Cardiac septum (tissue), 1 donor: ENCODE results near the gene ZNF91. TPM values are rescaled to one million over a fixed set of nuclear protein-coding genes. Genes with fewer than 3 reads are reported as not detected.
A peak's percentile ranks its signal among the peaks of the same experiment; 100 is the strongest.
"Not testable (repeated sequence)": the region's sequence is repeated elsewhere in the genome, so short reads cannot be mapped to it uniquely, and the experiment has no call there.

Experiments used
- DNase-seq: peaks from one replicate; pipeline ENCODE4 v3.0.0-alpha.2; 2020; ENCODE audit warnings: low spot score
- intact Hi-C: fragments of 100-400 bp; cut with DNase I; formaldehyde crosslinking; loops from one replicate; pipeline ENCODE4 v1.14.0; 2022
- long read RNA-seq: library from polyadenylated mRNA; unstranded; transcript quantifications from one replicate; pipeline ENCODE4 v2.0.0, GENCODE V29; 2021
- total RNA-seq: library from RNA; stranded (reverse); fragmentation: NEBNext Ultra II Directional; extraction: Animal tissue kit (Norgen Biotek cat#: 25700); gene quantifications from one replicate; pipeline ENCODE4 v1.2.1, GENCODE V29; 2021
- donor health status: DM: no; HTN: no; CAD: no.

The ZNF91 gene
- 91.1 TPM for total RNA-seq
- long read RNA-seq, full-length matches to known transcripts: 14 of 33 reads
- long read RNA-seq, partial matches to known transcripts: 1 of 33 reads
- long read RNA-seq, other reads (novel, unspliced or antisense): 18 of 33 reads

DNA sequence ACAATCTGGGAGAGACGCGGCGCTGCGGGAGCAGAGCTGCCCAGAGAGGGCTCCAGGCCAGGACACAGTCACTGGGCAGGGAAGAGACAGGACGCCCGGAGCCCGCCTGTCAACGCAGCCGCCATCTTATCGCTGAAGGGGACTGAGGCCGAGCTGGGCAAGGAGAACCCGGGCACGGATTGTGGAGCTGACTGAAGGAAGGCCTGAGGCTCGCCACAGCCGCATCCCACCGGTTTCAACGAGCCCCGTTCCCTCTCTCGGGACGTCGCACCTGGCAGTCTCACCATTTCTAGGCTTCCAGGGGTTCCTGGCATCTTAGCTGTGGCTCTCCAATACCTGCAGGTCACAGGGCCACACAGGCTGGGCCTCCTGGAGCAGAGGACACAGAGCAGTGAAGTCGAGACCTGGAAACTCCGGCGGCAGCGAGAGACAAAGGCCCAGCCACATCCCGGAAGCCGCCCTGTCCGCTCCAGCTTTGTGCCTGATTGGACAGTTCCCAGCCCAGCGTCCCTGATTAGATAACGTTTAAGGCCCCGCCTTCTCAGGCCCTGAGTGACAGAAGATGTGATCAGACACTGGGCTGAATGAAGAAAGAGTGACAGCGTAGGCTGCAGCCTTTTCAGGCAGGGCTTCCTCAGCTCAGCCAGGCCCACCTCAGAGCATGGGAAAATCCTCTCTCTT is at the start of gene ZNF91:
ZNF91 (minus strand) TSS at position 431 of the 681 bp plus-strand sequence; CDS start at position 314, 117 bp downstream.
- intact Hi-C loops: no loop called here
- peak; percentile 96 for DNase-seq

DNA sequence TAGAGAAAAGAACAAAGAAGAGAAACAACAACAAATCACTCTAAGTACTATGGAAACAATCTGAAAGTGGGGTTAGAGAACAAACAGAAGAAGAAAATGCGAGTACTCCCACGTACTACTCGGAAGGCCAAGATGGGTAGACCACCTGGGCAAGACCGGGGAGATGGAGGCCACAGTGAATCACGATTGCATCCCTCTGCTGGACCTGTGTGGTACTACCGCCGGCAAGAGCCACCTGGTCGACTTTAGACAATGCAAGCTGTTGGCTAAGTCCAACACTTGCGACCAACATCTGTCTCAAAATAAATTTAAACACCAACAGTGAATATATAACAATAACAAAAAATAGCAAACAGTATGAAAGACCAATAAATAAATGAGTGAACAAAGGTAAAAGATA is 45.5 kb upstream of the ZNF91 start:
- intact Hi-C loops: no loop called here
- DNase-seq: no peak

- intact Hi-C loops: no loop called here
- DNase-seq: no peak
These were observed 44.9 kb upstream of the ZNF91 start for GRCh38 chr19:23440207-23440606.

DNA sequence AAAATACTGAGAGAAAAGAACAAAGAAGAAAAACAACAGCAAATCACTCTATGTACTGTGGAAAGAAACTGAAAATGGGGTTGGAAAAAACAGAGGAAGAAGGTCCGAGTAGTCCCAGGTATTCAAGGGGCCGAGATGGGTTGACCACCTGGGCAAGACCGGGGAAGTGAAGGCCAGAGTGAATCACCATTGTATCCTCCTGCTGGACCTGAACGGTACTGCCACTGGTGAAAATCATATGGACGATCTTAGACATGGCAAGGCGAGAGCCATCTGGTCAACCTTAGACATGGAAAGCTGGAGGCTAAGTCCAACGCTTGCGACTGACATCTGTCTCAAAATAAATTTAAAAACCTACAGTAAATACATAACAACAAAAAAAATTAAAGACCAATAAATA is 44.4 kb upstream of the ZNF91 start:
- DNase-seq: no peak
- intact Hi-C loops: no loop called here

DNA sequence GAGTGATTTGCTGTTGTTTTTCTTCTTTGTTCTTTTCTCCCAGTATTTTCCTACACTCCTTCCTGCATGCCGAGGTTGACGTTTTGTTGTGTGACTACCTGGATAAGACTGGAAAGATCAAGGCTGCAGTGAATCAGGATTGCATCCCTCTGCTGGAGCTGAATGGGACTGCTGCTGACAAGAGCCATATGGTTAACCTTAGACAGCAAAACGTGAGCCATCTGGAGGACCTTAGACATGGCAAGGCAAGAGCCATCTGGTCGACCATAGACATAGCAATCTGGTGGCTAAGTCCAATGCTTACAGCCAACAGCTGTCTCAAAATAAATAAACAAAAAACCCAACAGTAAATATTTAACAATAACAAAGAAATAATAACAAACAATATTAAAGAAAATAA is 42.6 kb upstream of the ZNF91 start:
- no peak for DNase-seq
- intact Hi-C loops: no loop called here

DNA sequence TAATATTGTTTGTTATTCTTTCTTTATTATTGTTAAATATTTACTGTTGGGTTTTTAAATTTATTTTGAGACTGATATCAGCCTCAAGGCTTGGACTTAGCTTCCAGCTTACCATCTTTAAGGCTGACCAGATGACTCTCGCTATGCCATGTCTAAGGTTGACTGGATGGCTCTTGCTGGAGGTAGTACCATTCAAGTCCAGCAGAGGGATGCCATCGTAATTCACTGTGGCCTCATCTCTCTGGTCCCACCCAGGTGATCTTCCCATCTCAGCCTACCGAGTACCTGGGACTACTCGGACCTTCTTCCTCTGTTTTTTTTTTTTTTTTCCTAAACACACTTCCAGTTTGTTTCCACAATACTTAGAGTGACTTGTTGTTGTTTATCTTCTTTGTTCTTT is 41.7 kb upstream of the ZNF91 start:
- intact Hi-C loops: no loop called here
- no peak for DNase-seq

DNA sequence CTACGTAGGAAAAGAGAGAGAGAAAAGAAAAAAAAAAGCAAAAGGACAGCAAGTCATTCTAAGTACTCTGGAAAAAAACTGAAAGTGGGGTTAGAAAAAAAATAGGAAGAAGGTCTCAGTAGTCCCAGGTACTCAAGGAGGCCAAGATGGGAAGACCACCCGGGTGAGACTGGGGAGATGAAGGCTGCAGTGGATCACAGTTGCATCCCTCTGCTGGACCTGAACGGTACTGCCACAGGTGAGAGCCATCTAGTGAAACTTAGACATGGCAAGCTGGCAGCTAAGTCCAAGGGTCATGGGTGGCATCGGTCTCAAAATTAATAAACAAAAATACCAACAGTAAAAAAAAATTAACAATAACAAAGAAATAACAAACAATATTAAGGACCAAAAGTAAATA is 41.0 kb upstream of the ZNF91 start:
- intact Hi-C loops: no loop called here
- no peak for DNase-seq

- intact Hi-C loops: no loop called here
- DNase-seq: no peak
These were observed 25.6 kb upstream of the ZNF91 start for GRCh38 chr19:23420824-23421223.

- DNase-seq, intact Hi-C loops: not testable (repeated sequence)
These were observed 24.0 kb upstream of the ZNF91 start for GRCh38 chr19:23419261-23419660.

DNA sequence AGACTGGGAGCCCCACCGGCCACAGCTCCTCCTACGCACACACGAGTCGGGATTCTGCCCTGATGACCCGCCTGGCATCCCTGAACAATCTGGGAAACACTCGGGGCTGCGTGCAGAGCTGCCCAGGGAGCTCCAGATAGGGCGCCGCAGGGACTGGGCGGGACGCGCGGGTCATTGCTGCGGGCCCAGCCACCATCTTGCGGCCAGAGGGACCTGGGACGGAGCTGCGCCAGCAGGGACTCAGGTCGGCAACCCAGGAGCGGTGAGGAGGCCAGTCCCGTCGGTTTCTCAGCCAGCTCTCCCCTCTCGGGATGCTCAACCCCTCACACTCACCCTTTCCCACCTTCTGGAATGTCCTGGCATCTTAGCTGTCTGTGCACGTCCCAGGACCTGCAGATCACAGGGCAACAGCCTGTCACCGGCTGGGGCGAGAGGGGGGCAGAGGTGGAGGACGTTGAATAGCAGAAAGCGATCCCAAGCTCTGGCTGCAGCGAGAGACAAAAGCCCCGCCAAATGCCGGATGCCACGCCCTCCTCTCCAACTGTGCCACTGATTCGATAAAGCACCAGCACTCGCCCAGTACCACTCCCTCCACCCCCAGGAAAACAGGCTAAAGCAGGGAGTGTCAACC is 20.4 kb upstream of the ZNF91 start:
- DNase-seq: no peak
- intact Hi-C loops: no loop called here

DNA sequence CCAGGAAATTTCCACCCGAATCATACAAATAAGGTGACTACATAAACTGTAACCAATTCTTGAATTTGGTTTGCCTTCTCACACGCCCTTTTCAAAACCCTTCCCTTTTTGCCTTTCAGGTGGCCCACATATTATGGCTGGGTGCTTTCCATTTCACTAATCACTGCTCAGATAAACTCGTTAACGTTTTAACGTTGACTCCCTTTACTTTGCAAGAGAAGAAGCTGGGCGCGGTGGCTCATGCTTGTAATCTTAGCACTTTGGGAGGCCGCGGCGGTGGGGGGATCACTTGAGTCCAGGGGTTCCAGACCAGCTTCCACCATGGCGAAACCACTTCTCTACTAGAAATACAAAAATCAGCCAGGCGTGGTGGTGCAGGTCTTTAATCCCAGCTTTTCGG is 19.8 kb upstream of the ZNF91 start:
- DNase-seq: no peak
- intact Hi-C loops: no loop called here

GRCh38 chr19:23410155-23410554 is 14.9 kb upstream of the ZNF91 start:
- intact Hi-C loops: no loop called here
- no peak for DNase-seq

DNA sequence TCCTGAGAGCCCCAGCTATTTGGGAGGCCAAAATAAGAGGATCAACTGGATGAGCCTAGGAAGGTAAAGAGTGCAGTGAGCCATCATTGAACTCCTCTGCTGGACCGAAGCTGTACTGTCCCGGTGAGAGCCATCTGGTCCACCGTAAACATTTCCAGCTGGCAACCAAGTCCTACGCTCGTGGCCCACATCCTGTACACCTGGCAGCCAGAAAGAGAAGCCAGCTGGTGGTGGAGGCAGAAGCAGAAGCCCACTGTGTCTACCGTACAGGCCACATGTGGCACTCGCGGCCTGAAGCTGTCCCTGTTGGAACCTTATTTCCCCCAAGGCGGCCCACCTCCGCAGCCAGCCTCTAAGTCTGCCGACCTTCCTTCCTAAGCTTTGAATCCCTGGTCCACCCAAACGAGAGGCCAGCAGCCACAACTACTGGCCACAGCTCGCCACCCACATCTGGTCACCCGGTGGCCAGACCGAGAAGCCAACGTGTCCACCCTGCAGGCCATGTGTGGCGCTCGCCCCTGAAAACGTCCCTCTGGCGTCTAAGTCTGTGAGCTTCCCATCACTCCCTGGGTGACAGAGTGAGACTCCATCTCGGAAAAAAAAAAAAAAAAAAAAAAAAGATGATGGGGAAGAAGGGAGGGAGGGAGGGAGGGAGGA is 14.2 kb upstream of the ZNF91 start:
- no peak for DNase-seq
- intact Hi-C loops: no loop called here

GRCh38 chr19:23407616-23408133 is 12.4 kb upstream of the ZNF91 start:
- intact Hi-C loops: no loop called here

GRCh38 chr19:23406721-23407120 is 11.4 kb upstream of the ZNF91 start:
- intact Hi-C loops: no loop called here
- no peak for DNase-seq

More at GRCh38 chr19:23407616-23408133, 12.4 kb upstream of the ZNF91 start:
- DNase-seq: no peak

- intact Hi-C loops: no loop called here
- no peak for DNase-seq
These were observed 10.8 kb upstream of the ZNF91 start for GRCh38 chr19:23406091-23406490.

GRCh38 chr19:23404676-23405075 is 9.4 kb upstream of the ZNF91 start:
- intact Hi-C loops: no loop called here
- DNase-seq: no peak

DNA sequence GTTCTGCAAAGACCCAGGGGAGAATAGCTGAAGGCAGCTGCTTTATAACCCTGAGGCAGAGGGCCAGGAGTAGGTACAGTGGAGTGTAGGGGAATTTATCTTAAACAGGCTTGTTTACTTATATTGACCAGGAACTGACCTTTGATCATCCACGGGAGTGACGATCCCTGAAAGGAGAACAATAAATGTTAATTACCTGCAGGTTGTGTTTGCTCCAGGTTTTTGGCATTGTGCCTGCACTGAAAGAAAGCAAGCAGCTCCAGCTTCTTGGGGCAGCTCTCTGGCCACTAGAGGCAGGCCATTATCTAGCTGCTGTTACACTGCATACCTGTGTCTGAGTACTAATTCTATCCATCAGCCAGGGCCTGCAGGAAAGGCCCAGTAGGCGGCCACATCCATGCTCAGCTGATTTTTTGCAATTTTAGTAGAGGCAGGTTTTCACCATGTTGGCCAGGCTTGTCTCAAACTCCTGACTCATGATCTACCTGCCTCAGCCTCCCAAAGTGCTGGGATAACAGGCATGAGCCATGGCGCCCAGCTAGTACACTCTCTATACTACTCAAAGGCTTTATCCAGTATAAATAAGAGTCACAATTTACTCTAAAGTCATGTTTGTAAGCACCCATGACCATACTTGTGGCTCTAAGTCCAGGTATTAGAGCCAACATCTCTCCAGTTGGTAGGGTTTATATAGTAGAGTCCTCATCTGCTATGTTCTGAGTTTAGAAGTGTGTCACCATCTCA is 8.5 kb upstream of the ZNF91 start:
- intact Hi-C loops: no loop called here
- DNase-seq: no peak

- intact Hi-C loops: no loop called here
These were observed 7.8 kb upstream of the ZNF91 start for GRCh38 chr19:23403052-23403451.

DNA sequence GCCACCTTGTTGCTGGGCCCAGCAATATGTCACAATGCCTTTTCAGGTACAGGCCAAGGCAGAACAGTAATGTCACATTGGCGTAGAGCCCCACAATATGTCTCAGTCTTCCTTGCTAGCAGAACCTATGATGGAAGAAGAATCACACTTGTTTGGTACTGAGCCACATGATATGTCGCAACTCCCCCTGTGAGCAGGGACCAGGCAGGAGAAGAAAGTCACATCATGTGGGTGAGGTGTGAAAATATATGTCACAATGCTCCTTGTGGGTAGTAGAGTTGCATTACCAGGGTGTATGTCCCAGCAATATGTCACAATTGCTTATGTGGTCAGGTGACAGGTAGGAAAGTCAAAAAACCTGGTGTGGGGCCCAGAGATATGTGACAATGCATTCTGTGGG is 7.1 kb upstream of the ZNF91 start:
- intact Hi-C loops: no loop called here
- no peak for DNase-seq

More at GRCh38 chr19:23403052-23403451, 7.8 kb upstream of the ZNF91 start:
- no peak for DNase-seq
